ENCODE data around the gene HDAC7. TPM values are rescaled to one million over a fixed set of nuclear protein-coding genes. Genes with fewer than 3 reads are reported as not detected.

HDAC7 gene
- total RNA-seq, 1 experiment from 2014 or later, result 71.2 TPM

DNA sequence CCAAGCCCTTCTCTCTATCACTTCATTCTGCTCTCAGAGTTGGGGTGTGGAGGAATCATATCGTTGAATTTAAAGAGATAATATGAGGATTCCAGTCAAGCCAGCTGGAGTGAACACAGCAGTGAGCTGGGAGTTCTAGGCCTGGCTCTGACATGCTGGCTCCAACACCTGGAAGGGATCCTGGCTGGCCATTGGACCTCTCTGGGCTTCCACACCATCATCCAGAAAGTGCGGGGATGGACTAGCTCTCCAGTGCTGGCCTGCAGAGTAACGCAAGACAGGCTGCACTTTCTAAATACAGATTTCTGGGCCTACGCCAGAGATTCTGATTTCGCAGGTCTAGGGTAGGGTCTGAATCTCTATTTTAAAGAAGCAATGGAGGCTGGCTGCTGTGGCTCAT, 34.8 kb upstream of the HDAC7 start:
- intact Hi-C loops (cut with micrococcal nuclease; ENCODE audit: unreplicated experiment), result no loop called here
- TF ChIP-seq, protein P1, sequence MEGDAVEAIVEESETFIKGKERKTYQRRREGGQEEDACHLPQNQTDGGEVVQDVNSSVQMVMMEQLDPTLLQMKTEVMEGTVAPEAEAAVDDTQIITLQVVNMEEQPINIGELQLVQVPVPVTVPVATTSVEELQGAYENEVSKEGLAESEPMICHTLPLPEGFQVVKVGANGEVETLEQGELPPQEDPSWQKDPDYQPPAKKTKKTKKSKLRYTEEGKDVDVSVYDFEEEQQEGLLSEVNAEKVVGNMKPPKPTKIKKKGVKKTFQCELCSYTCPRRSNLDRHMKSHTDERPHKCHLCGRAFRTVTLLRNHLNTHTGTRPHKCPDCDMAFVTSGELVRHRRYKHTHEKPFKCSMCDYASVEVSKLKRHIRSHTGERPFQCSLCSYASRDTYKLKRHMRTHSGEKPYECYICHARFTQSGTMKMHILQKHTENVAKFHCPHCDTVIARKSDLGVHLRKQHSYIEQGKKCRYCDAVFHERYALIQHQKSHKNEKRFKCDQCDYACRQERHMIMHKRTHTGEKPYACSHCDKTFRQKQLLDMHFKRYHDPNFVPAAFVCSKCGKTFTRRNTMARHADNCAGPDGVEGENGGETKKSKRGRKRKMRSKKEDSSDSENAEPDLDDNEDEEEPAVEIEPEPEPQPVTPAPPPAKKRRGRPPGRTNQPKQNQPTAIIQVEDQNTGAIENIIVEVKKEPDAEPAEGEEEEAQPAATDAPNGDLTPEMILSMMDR (IDR thresholded peaks at IDR 0.05; ENCODE audit: insufficient read depth in 1 of 2, low read depth in 1 of 2, low read length in 1 of 2, severe bottlenecking in 1 of 2, unreplicated experiment in 1 of 2), result no peak
- CTCF ChIA-PET, result no interaction called here

DNA sequence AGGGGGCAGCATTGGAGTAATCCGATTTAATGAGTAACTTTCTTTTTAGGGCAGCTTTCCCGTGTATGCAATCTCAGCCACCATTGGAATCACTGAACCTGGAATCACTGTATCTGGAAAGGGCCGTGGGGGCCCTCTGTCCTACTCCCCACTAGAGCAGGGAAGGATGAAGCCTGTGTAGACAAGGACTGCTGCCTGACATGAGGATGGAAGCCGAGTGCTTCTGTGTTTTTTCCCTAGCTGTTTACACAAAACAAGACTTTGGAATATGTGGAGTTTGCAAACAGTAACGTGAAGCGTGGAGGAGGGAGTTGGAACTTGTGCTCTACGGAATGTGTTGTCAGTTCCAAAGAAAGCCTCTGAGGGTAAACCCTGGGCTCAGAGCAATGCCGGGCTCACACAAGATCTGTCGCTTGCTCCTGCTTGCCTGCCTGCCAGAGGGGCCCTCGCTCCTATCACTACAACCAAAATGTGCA, 32.4 kb upstream of the HDAC7 start:
- H3K27me3 ChIP-seq (replicated peaks; ENCODE audit: control insufficient read depth, insufficient read depth, low read length), result no peaks in the 10 kb centered on the region
- H3K4me1 ChIP-seq, result peaks cover 18% of the 10 kb centered on the region
- H3K9me3 ChIP-seq, result no peaks in the 10 kb centered on the region
- Mint-ChIP-seq H3K4me1 (ENCODE audit: low read depth, unreplicated experiment) (peaks cover 29% of the 10 kb centered on the region), H3K27me3 (ENCODE audit: insufficient read depth, unreplicated experiment) (no peaks in the 10 kb centered on the region), H3K36me3 (ENCODE audit: insufficient read depth, unreplicated experiment) (peaks cover 6% of the 10 kb centered on the region), H3K4me3 (ENCODE audit: unreplicated experiment) (no peak overlapping the region), H3K27ac (ENCODE audit: unreplicated experiment) (peak overlapping the region; percentile 91), H3K9me3 (ENCODE audit: unreplicated experiment) (no peaks in the 10 kb centered on the region)
- CTCF ChIA-PET, result interaction anchor here (0.8 to 1.3 kb wide), 2 partner anchors 14 to 53 kb away, joined by 3 to 7 read pairs; partner anchors contain the start of gene VDR
- intact Hi-C loops (cut with micrococcal nuclease; ENCODE audit: unreplicated experiment), result no loop called here
- peaks cover 2% of the 10 kb centered on the region; the same call in 1 of the 2 replicates for H3K36me3 ChIP-seq (ENCODE audit: control insufficient read depth, insufficient read depth, low read length)
- no peak overlapping the region for H3K4me3 ChIP-seq (ENCODE audit: low read depth, low read length)
- POLR2A ChIA-PET, result no interaction called here
- no TSS peak for BruUV-seq (replicated peaks)
- DNase-seq, result no peak
- TF ChIP-seq, protein P1 (IDR thresholded peaks at IDR 0.05; ENCODE audit: insufficient read depth in 1 of 2, low read depth in 1 of 2, low read length in 1 of 2, severe bottlenecking in 1 of 2, unreplicated experiment in 1 of 2), result no peak

More for the DNA sequence above, 34.8 kb upstream of the HDAC7 start:
- no TSS peak for BruUV-seq (replicated peaks)
- Histone ChIP-seq H3K9me3 (no peaks in the 10 kb centered on the region), H3K36me3 (ENCODE audit: control insufficient read depth, insufficient read depth, low read length) (peaks cover 2% of the 10 kb centered on the region; the same call in 1 of the 2 replicates), H3K27me3 (replicated peaks; ENCODE audit: control insufficient read depth, insufficient read depth, low read length) (no peaks in the 10 kb centered on the region), H3K4me1 (peaks cover 18% of the 10 kb centered on the region), H3K4me3 (ENCODE audit: low read depth, low read length) (no peak overlapping the region)
- Mint-ChIP-seq H3K4me3 (ENCODE audit: unreplicated experiment) (no peak overlapping the region), H3K9me3 (ENCODE audit: unreplicated experiment) (no peaks in the 10 kb centered on the region), H3K36me3 (ENCODE audit: insufficient read depth, unreplicated experiment) (peaks cover 6% of the 10 kb centered on the region), H3K27ac (ENCODE audit: unreplicated experiment) (no peak overlapping the region), H3K27me3 (ENCODE audit: insufficient read depth, unreplicated experiment) (no peaks in the 10 kb centered on the region), H3K4me1 (ENCODE audit: low read depth, unreplicated experiment) (peaks cover 29% of the 10 kb centered on the region)
- POLR2A ChIA-PET, result no interaction called here
- no peak for DNase-seq

DNA sequence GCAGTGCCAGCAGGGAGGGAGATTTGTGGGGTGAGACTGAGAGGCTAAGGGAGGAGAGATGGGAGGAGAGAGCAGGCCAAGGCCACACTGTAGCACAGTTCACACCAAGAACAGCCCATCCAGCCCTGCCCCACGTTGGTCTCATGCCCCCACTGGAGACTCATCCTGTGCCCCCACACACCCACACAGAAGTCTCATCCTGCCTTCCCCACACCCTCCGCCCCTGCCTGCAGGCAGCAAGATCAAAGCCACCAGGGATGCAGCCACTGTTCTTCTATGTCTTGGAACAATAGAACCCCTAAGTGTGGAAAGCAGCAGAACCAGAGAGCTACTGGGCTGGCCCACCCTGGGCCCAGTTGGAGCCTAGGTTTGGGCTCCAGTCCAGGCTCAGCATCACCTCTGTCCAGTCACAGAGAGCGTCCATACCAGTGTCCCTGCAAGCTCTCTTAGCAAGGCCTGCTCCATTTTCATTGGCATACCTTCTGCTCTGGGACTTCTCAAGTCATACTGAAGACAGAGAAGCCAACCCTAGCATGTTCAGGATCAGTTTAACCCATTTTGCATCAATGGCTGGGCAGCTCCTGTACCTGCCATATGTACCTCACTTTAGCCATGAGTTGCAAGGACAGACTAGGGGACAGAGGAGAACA, 31.7 kb upstream of the HDAC7 start:
- no TSS peak for BruUV-seq (replicated peaks)
- no peaks in the 10 kb centered on the region for H3K27me3 ChIP-seq (replicated peaks; ENCODE audit: control insufficient read depth, insufficient read depth, low read length)
- ChIA-PET CTCF (interaction anchor here (1.3 to 1.4 kb wide), 5 partner anchors 12 to 53 kb away, joined by 3 to 8 read pairs (median 4); partner anchors contain the start of gene VDR), POLR2A (no interaction called here)
- H3K36me3 ChIP-seq (ENCODE audit: control insufficient read depth, insufficient read depth, low read length), result peaks cover 2% of the 10 kb centered on the region; the same call in 1 of the 2 replicates
- intact Hi-C loops (cut with micrococcal nuclease; ENCODE audit: unreplicated experiment), result no loop called here
- H3K4me3 Mint-ChIP-seq (ENCODE audit: unreplicated experiment), result no peak overlapping the region
- peaks cover 18% of the 10 kb centered on the region for H3K4me1 ChIP-seq
- no peaks in the 10 kb centered on the region for H3K9me3 Mint-ChIP-seq (ENCODE audit: unreplicated experiment)
- H3K4me3 ChIP-seq (ENCODE audit: low read depth, low read length), result no peak overlapping the region
- H3K36me3 Mint-ChIP-seq (ENCODE audit: insufficient read depth, unreplicated experiment), result peaks cover 6% of the 10 kb centered on the region
- no peaks in the 10 kb centered on the region for H3K27me3 Mint-ChIP-seq (ENCODE audit: insufficient read depth, unreplicated experiment)
- no peaks in the 10 kb centered on the region for H3K9me3 ChIP-seq
- TF ChIP-seq, protein P1 (IDR thresholded peaks at IDR 0.05; ENCODE audit: insufficient read depth in 1 of 2, low read depth in 1 of 2, low read length in 1 of 2, severe bottlenecking in 1 of 2, unreplicated experiment in 1 of 2), result no peak
- peak overlapping the region; percentile 91 for H3K27ac Mint-ChIP-seq (ENCODE audit: unreplicated experiment)
- no peak for DNase-seq
- peaks cover 29% of the 10 kb centered on the region for H3K4me1 Mint-ChIP-seq (ENCODE audit: low read depth, unreplicated experiment)

All from Caco-2 (cell line).